NCI-H1105 treated with DMSO at 0.1 percent for 48 hours (cell line): ENCODE data around the gene RBM19.

ENCODE experiments used
- DNase-seq: peaks from one replicate; lab custom pipeline; 2025; lab: John Stamatoyannopoulos, UW

Gene RBM19

GRCh38 chr12:113855998-113856397 lies 110.1 kb downstream of the RBM19 start:
- no peak for DNase-seq

GRCh38 chr12:113854385-113855142 lies 111.6 kb downstream of the RBM19 start:
- no peak for DNase-seq

GRCh38 chr12:113853491-113853890 lies 112.6 kb downstream of the RBM19 start:
- DNase-seq = peak; percentile 83

- DNase-seq = peak; percentile 83
These were observed 113.2 kb downstream of the RBM19 start for GRCh38 chr12:113852695-113853490.

- DNase-seq = peak; percentile 68
These were observed 113.9 kb downstream of the RBM19 start for GRCh38 chr12:113852264-113852663.

GRCh38 chr12:113850309-113851056 lies 115.6 kb downstream of the RBM19 start:
- no peak for DNase-seq

GRCh38 chr12:113847856-113848255 lies 118.3 kb downstream of the RBM19 start:
- DNase-seq = no peak

GRCh38 chr12:113846883-113847755 lies 119.0 kb downstream of the RBM19 start:
- DNase-seq = no peak

- DNase-seq = no peak
These were observed 120.0 kb downstream of the RBM19 start for GRCh38 chr12:113845900-113846674.

- peak; percentile 90 for DNase-seq
These were observed 121.5 kb downstream of the RBM19 start for GRCh38 chr12:113844495-113845210.

GRCh38 chr12:113842699-113843098 lies 123.4 kb downstream of the RBM19 start:
- DNase-seq = no peak

GRCh38 chr12:113841786-113842185 lies 124.3 kb downstream of the RBM19 start:
- DNase-seq = no peak

- no peak for DNase-seq
These were observed 125.6 kb downstream of the RBM19 start for GRCh38 chr12:113840401-113841042.

- no peak for DNase-seq
These were observed 127.2 kb downstream of the RBM19 start for GRCh38 chr12:113838896-113839295.

GRCh38 chr12:113837528-113838296 lies 128.4 kb downstream of the RBM19 start:
- no peak for DNase-seq

GRCh38 chr12:113837084-113837483 lies 129.0 kb downstream of the RBM19 start:
- DNase-seq = no peak

GRCh38 chr12:113835896-113836295 lies 130.2 kb downstream of the RBM19 start:
- DNase-seq = no peak

GRCh38 chr12:113835433-113835832 lies 130.7 kb downstream of the RBM19 start:
- DNase-seq = no peak

- DNase-seq = no peak
These were observed 132.7 kb downstream of the RBM19 start for GRCh38 chr12:113833422-113833821.
